ENCODE data around the gene TEFM.
"Not testable (repeated sequence)": the region's sequence is repeated elsewhere in the genome, so short reads cannot be mapped to it uniquely, and the experiment has no call there.

Gene TEFM

GRCh38 chr17:30921544-30922196 is 15.6 kb upstream of the TEFM start, which contains the start of gene ADAP2:
ADAP2 (plus strand) TSS chr17:30921945; CDS start chr17:30922015, 70 bp downstream.
- peak in 13 of 56 donors; percentile 0 to 42 (median 8) for DNase-seq

- no peak for DNase-seq
These were observed 14.9 kb upstream of the TEFM start for GRCh38 chr17:30920683-30921543.

- no peak for DNase-seq
These were observed 14.2 kb upstream of the TEFM start for GRCh38 chr17:30920282-30920681.

- no peak for DNase-seq
These were observed 11.0 kb upstream of the TEFM start for GRCh38 chr17:30917050-30917449.

- no peak for DNase-seq
These were observed 10.0 kb upstream of the TEFM start for GRCh38 chr17:30915833-30916611.

GRCh38 chr17:30913955-30914354 is 7.9 kb upstream of the TEFM start:
- DNase-seq, result no peak

- DNase-seq, result not testable (repeated sequence)
These were observed 4.1 kb upstream of the TEFM start for GRCh38 chr17:30910151-30910550.

- no peak for DNase-seq
These were observed 2.8 kb upstream of the TEFM start for GRCh38 chr17:30908717-30909420.

GRCh38 chr17:30905742-30906100 is 317 bp downstream of the TEFM start:
- peak in 4 of 56 donors; percentile 22 to 67 (median 34) for DNase-seq

- DNase-seq, result no peak
These were observed 8.7 kb downstream of the TEFM start for GRCh38 chr17:30897311-30897710.

GRCh38 chr17:30894236-30894635 is 11.8 kb downstream of the TEFM start:
- DNase-seq, result no peak

GRCh38 chr17:30886187-30886586 is 19.9 kb downstream of the TEFM start:
- DNase-seq, result no peak

GRCh38 chr17:30869005-30869404 is 37.0 kb downstream of the TEFM start:
- DNase-seq, result no peak

- no peak for DNase-seq
These were observed 41.4 kb downstream of the TEFM start for GRCh38 chr17:30864636-30865035.

GRCh38 chr17:30858556-30859250 is 47.3 kb downstream of the TEFM start:
- DNase-seq, result no peak

- DNase-seq, result no peak
These were observed 51.9 kb downstream of the TEFM start for GRCh38 chr17:30854146-30854545.

Data from nucleus accumbens (tissue), 56 donors.